HG03108 (cell line): ENCODE results near the gene CDKL2.
A peak's percentile ranks its signal among the peaks of the same experiment; 100 is the strongest.
"Not testable (repeated sequence)": the region's sequence is repeated elsewhere in the genome, so short reads cannot be mapped to it uniquely, and the experiment has no call there.

Experiments
- ATAC-seq: cut with Tn5 transposase; IDR thresholded peaks from one replicate; pipeline ENCODE4 v1.9.1; 2021; ENCODE audit warnings: moderate library complexity; ENCODE audit not compliant: unreplicated experiment

Gene CDKL2

GRCh38 chr4:75555294-75556164, 74.8 kb downstream of the CDKL2 start, which contains the start of gene ODAPH:
TSS of gene ODAPH (plus strand) at chr4:75556066. CDS start at chr4:75556083, 17 bp downstream.
- ATAC-seq, result peak; percentile 96

- no peak for ATAC-seq
These were observed 77.9 kb downstream of the CDKL2 start for GRCh38 chr4:75552452-75552851.

GRCh38 chr4:75549019-75549418, 81.3 kb downstream of the CDKL2 start:
- no peak for ATAC-seq

DNA sequence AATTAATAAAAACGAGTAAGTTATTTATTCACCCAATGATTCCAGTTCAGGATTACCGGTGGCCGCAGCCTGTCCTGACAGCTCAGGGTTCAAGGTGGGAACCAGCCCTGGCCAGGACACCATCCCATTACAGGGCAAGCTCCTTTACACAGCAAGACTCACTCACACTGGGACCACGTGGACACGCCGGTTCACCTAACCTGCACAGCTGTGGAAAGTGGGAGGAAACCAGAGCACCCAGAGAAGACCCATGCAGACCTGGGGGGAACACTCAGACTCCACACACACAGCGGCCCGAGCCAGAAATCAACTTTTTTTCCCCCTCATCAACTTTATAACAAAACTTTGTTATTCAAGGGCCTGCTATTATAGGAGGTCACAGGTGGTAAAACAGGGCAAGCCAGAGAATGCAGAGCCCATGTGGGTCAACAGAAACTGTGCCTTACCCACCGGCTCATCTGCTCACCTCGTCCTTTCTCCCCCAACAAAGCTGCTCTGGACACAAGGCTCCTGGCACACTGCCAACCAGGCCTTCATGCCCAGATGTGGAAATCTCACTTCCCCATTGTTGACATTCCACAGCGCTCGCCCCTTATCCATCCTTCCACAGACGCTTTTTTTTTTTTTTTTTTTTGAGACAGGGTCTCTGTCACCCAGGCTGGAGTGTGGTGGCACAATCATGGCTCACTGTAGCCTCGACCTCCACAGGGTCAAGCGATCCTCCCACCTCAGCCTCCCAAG, 82.5 kb downstream of the CDKL2 start:
- ATAC-seq, result no peak

- ATAC-seq, result no peak
These were observed 84.8 kb downstream of the CDKL2 start for GRCh38 chr4:75545526-75545925.

DNA sequence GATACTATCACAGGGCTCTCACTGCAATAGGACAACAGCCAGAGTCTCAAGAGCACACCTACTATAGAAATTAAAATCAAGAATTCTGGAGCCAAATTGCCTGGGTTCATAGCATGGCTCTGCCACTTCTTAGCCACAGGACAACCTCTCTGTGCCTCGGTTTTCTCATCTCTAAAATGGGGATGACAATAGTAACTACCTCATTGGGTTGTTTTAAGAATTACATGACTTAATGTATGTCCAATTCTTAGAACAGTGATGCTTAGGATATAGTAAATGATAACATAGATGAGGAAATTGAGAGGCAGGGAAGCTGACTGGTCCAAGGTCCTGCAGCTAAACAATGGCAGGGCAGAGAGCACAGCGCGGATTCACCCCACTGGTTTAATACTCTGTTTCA, 85.5 kb downstream of the CDKL2 start:
- no peak for ATAC-seq

DNA sequence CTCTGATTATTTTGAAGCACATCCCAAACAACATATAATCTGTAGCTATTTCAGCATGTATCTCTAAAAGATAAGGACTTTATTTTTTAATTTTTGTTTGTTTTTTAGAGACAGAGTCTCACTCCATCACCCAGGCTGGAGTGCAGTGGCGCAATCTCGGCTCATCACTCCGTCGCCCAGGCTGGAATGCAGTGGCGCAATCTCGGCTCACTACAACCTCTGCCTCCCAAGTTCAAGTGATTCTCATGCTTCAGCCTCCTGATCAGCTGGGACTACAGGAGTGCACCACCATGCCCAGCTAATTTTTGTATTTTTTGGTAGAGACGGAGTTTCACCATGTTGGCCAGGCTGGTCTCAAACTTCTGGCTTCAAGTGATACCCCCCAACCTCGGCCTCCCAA, 86.1 kb downstream of the CDKL2 start:
- ATAC-seq, result not testable (repeated sequence)

- no peak for ATAC-seq
These were observed 87.5 kb downstream of the CDKL2 start for GRCh38 chr4:75542824-75543223.

DNA sequence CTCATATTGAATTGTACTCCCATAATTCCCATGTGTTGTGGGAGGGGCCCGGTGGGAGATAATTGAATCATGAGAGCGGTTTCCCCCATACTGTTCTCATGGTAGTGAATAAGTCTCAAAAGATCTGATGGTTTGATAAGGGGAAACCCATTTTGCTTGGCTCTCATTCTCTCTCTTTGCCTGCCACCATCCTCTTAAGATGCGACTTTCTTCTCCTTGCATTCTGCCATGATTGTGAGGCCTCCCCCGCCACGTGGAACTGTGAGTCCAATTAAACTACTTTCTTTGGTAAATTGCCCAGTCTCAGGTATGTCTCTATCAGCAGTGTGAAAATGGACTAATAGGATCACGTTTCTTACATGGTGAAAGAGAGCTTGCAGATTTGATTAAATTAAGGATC, 93.0 kb downstream of the CDKL2 start:
- ATAC-seq, result not testable (repeated sequence)

GRCh38 chr4:75533926-75534325, 96.4 kb downstream of the CDKL2 start:
- not testable (repeated sequence) for ATAC-seq

DNA sequence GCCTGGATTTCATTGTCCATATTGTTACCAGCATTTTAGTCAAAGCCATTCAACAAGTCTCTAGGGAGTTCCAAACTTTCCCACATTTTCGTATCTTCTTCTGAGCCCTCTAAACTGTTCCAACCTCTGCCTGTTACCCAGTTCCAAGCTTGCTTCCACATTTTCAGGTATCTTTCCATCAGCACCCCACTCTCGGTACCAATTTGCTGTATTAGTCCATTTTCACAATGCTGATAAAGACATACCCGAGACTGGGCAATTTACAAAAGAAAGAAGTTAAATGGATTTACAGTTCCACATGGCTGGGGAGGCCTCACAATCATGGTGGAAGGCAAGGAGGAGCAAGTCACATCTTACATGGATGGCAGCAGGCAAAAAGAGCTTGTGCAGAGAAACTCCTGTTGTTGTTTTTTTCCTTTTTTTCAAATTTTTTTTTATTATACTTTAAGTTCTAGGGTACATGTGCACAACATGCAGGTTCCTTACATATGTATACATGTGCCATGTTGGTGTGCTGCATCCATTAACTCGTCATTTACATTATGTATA, 96.9 kb downstream of the CDKL2 start:
- ATAC-seq, result not testable (repeated sequence)

DNA sequence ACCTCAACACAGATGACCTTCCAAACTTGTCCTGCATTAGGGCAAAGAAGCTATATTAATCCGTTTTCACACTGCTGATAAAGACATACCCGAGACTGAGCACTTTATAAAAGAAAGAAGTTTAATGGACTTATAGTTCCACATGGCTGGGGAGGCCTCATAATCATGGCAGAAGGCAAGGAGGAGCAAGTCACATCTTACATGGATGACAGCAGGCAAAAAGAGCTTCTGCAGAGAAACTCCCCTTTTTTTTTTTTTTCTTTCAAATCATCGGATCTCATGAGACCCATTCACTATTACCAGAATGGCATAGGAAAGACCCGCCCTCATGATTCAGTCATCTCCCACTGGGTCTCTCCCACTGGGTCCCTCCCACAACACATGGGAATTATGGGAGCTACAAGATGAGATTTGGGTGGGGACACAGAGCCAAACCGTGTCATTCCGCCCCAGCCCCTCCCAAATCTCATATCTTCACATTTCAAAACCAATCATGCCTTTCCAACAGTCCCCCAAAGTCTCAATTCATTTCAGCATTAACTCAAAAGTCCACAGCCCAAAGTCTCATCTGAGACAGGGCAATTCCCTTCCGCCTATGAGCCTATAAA, 98.7 kb downstream of the CDKL2 start:
- ATAC-seq, result not testable (repeated sequence)

DNA sequence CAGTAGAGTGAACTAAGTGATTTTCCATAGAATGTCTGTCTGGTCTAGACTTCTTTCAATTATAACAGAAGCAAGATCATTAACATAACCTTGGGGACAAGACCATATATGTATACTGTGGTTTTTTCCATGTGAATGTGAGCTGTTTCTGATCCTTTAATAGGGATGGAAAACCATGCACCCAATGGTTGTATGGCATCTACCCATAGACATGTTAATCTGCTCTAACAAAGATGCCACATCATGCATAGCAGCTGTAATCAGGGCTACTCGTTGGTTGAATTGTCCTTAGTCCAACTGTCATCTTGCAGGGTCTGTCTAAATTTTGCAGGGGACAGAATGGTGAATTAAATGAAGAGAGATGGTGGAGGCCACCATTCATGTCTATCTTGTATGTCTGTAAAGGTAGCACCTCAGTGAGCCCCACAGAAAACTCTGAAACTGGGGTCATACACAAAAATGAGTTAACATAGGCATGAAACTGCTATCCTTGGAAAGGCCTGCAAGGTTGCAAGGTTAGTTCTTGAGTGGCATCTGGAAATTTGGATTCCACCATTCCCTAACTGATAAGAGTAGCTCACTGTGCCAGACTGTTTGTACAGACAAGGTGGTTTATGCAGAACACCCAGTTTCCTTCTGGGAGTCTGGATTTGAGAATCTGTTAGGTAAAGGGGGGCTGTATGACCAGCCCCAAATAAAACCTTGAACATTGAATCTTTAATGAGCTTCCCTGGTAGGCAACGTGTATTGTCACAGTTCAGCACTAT, 99.6 kb downstream of the CDKL2 start:
- ATAC-seq, result no peak
